RPMI8226 (cell line): ENCODE measurements around the gene CYP4X1.
"Not testable (repeated sequence)": the region's sequence is repeated elsewhere in the genome, so short reads cannot be mapped to it uniquely, and the experiment has no call there.

ENCODE experiments used
- DNase-seq: peaks from one replicate; pipeline ENCODE4 v3.0.0-alpha.2; 2015

CYP4X1 gene

GRCh38 chr1:47023268-47024140, at the start of gene CYP4X1:
Gene CYP4X1, plus strand, starts transcription at chr1:47023669. Its CDS starts 149 bp downstream, at chr1:47023818.
- DNase-seq = no peak

DNA sequence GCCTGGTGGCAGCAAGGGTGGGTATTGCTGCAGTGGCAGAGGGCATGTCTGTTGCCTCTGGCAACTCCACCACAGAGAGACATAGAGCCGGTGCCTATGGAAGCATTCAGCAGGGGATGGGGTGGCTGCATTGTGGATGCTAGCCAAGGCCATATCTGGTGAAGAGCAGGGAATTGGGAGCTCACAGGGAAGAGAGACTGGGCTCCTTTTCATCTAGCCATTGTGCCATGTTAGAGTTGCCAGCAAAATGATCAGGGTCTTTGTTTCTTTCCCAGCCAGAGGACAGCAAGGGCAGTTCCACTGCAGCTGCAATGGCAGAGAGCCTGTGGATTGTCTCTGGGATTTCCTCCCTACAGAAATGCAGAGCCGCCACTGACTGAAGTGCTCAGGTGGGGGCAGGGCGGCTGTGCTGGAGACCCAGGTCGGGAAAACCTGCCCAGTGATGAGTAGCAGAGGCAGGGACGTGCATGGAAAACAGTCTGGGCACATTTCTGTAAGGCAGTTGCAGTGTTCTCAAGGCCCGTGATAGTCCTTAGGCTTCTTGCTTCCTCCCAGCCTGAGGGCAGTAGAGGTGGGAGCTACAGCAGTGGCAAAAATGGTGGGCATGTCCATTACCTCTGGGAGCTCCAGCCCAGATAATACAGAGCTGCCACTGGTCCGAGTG, 40.2 kb upstream of the CYP4X1 start:
- no peak for DNase-seq

GRCh38 chr1:46983830-46984586, 39.5 kb upstream of the CYP4X1 start:
- no peak for DNase-seq

DNA sequence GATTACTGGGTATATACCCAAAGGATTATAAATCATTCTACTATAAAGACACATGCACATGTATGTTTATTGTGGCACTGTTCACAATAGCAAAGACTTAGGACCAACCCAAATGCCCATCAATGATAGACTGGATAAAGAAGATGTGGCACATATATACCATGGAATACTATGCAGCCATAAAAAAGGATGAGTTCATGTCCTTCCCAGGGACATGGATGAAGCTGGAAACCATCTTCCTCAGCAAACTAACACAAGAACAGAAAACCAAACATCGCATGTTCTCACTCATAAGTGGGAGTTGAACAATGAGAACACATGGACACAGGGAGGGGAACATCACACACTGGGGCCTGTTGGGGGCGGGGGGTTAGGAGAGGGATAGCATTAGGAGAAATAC, 32.9 kb upstream of the CYP4X1 start:
- not testable (repeated sequence) for DNase-seq

GRCh38 chr1:46991083-46991923, 32.2 kb upstream of the CYP4X1 start:
- DNase-seq = peak; percentile 7

- DNase-seq = no peak
Observed at GRCh38 chr1:46996659-46997281, 26.7 kb upstream of the CYP4X1 start.

- no peak for DNase-seq
Observed at GRCh38 chr1:47002211-47002610, 21.3 kb upstream of the CYP4X1 start.

DNA sequence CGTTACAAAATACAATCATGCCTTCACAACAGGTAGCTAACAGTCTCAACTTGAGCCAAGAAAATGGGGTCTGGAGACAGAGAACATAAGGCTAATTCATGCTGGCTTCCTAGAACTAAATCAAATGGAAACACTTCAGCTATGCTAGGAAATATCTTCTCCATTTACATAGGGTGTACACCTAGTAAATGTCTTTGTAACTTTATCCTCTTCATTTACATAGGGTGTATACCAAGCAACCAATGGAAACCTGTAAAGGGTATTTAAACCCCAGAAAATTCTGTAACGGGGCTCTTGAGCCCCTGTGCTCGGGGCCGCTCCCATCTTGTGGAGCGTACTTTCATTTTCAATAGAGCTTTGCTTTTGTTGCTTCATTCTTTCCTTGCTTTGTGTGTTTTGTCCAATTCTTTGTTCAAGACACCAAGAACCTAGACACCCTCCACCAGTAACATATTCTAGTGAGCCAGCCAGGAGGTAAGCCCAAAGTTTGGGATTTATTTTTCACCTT, 19.5 kb upstream of the CYP4X1 start:
- DNase-seq = no peak

DNA sequence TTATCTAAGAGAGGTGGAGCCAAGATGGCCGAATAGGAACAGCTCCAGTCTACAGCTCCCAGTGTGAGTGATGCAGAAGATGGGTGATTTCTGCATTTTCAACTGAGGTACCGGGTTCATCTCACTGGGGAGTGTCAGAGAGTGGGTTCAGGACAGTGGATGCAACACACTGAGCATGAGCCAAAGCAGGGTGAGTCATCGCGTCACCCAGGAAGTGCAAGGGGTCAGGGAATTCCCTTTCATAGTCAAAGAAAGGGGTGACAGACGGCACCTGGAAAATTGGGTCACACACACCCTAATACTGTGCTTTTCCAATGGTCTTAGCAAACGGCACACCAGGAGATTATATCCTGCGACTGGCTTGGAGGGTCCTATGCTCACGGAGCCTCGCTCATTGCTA, 17.0 kb upstream of the CYP4X1 start:
- DNase-seq = not testable (repeated sequence)

GRCh38 chr1:47013293-47013692, 10.2 kb upstream of the CYP4X1 start:
- no peak for DNase-seq

GRCh38 chr1:47021070-47021469, 2.4 kb upstream of the CYP4X1 start:
- no peak for DNase-seq

DNA sequence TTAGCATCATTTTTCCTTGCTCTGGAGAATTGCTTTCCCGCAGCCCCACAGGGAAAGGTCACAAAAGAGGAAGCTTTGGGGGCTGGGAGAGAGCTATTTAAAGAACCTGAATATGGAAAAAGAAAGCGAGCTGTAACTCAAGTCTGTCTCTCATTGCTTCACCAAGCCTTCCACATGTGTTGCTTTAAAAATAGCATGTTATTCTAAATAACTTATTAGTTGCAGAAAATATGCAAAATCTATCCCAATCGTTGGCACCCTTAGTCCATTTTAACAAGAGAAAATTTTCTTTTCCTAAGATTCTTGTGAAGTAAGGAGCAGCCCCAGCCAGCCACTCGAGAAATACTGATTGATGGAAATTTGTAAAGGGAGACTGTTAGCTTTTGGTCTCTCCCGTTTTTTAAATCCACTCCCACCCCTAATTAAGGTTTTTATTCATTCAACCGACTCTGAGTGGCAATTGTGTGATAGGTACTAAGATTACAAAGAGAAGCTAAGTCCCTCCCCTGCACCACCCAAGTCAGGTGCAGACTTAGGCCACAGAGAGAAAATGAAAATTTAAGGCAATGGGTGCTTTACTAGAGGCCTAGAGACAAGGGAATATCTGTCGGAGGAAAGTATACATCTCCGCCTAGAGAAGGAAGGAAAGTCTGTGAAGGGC, 802 bp downstream of the CYP4X1 start:
- no peak for DNase-seq

DNA sequence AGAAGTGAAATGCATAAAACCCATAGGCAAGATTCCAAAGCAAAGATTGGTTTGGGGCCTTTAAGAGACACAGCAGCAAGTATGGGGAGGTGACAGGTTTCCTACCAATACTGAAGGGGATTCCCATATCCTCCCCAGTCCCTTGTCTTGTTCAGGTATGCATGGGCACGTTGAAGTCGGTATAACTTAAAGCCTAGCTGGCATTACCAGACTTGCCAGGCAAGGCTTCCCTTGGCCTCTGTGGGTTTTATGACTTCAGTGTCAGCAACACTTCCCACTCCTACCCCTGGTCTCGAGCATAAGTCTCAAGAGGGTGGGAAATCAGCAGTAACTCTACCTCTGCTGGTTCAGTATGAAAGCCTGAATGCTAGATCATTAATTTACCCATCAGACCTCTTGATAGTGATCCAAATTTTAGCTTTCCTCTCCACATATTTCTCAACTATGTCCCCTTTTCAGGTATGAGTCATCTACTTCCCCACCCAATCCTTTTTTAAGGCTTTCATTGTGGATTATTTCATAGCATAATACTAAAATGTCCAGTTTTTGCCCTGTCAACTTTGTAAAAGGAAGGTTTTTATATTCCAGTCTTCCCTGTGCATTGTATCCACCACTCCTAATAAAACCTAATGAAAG, 6.8 kb downstream of the CYP4X1 start:
- DNase-seq = peak; percentile 1

DNA sequence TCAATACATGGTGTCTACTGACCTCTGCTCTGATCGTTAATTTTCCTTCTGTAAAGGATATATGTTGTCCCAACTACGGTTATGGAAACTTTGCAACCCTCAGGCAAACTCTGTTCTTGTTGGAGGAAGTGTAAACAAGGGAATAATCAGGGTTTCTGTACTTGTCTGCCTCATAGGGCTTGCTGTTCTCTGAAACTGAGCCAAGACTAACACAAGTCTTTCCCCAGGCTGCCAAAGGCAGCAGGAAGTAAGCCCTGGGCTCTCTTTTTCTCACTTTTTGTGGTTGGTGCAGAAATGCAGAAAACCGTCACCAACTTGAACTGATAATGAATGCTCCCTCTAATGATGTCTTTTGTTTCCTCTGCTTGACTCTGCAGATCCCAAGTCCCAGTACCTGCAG, 7.6 kb downstream of the CYP4X1 start:
- peak; percentile 1 for DNase-seq

- DNase-seq = no peak
Observed at GRCh38 chr1:47031585-47031984, 8.1 kb downstream of the CYP4X1 start.

GRCh38 chr1:47036764-47037163, 13.3 kb downstream of the CYP4X1 start:
- DNase-seq = peak; percentile 1

GRCh38 chr1:47059376-47059775, 35.9 kb downstream of the CYP4X1 start:
- no peak for DNase-seq

GRCh38 chr1:47067097-47067594, 43.7 kb downstream of the CYP4X1 start, which contains the start of gene CYP4Z1:
Gene CYP4Z1, plus strand, starts transcription at chr1:47067231. Its CDS starts 260 bp downstream, at chr1:47067491.
- no peak for DNase-seq

GRCh38 chr1:47069080-47069479, 45.6 kb downstream of the CYP4X1 start:
- not testable (repeated sequence) for DNase-seq

DNA sequence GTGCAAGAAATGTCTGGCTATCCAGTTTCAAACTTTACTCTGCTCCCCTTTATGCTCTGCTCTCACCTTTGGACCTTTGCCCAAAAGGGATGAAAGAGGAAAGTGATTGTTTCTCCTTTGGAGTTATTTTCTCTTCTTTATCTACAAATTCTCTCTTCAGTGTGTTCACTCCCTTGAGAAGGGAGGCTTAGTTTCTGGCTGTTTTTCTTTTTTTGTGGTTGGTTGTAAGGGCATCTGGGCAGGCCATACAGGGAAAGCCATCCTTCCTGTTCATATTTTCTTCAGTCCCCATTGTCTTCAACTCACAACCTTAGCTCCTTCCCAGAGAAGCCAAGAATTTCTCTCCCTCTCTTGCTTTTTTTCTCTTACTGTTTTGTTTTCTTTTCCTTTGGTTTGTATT, 46.0 kb downstream of the CYP4X1 start:
- DNase-seq = not testable (repeated sequence)
